ACC112 (cell line): Measurements from ENCODE around the gene TFB2M.

ENCODE experiments used
- H2AFZ ChIP-seq: fragments of 200-600 bp; sonication (generic); one replicate; pipeline ENCODE4 v1.6.0; 2017; ENCODE audit warnings: antibody characterized with exemption, low read length; ENCODE audit not compliant: unreplicated experiment
- H3K27ac ChIP-seq: fragments of 200-600 bp; sonication (generic); 2 replicates; pipeline ENCODE4 v1.5.1; 2014; ENCODE audit warnings: low read depth, mild to moderate bottlenecking, antibody characterized with exemption, low read length, moderate library complexity
- H3K27me3 ChIP-seq: fragments of 200-600 bp; sonication (generic); 2 replicates; pipeline ENCODE4 v1.6.1; 2014; ENCODE audit warnings: mild to moderate bottlenecking, antibody characterized with exemption, low read length, moderate library complexity, mixed read lengths; ENCODE audit not compliant: insufficient read depth
- H3K36me3 ChIP-seq: fragments of 200-600 bp; sonication (generic); 2 replicates; pipeline ENCODE4 v1.6.1; 2016; ENCODE audit warnings: mild to moderate bottlenecking, antibody characterized with exemption, low read length, moderate library complexity, mixed read lengths; ENCODE audit not compliant: insufficient read depth
- H3K4me1 ChIP-seq: fragments of 200-600 bp; sonication (generic); one replicate; pipeline ENCODE4 v1.6.1; 2016; ENCODE audit warnings: low read length, mixed read lengths; ENCODE audit not compliant: insufficient read depth, unreplicated experiment, control insufficient read depth
- H3K4me3 ChIP-seq: fragments of 200-600 bp; sonication (generic); 2 replicates; pipeline ENCODE4 v1.5.1; 2014; ENCODE audit warnings: mild to moderate bottlenecking, low read depth, low read length
- H3K79me2 ChIP-seq: fragments of 200-600 bp; sonication (generic); one replicate; pipeline ENCODE4 v1.6.0; 2016; ENCODE audit warnings: low read length; ENCODE audit not compliant: control insufficient read depth, unreplicated experiment, insufficient read depth

TFB2M gene

DNA sequence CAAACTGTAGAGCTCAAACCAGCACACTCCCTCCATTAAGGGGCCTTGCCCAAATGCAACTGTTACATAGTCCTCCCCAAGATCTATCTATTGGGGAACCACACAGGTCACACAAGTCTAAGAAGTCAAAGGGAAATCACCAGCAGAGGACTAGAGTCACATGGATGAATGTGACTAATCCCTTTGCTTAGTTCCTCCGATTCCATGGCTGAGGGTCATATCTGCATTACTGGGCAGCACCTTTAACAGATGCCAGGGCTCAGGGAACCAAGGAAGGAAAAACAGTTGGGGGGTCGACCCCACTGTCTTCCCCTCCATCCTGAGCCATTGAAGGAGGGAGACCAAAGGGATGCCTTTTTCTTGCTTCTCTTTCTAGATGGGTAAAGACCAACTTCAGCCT is 35.6 kb downstream of the TFB2M start:
- Histone ChIP-seq H3K4me1 (no peaks in the 10 kb centered on the region), H3K79me2 (no peaks in the 10 kb centered on the region), H3K36me3 (no peaks in the 10 kb centered on the region), H3K27me3 (peaks cover 23% of the 10 kb centered on the region), H2AFZ (no peak overlapping the region), H3K4me3 (no peak overlapping the region), H3K27ac (no peak overlapping the region)

DNA sequence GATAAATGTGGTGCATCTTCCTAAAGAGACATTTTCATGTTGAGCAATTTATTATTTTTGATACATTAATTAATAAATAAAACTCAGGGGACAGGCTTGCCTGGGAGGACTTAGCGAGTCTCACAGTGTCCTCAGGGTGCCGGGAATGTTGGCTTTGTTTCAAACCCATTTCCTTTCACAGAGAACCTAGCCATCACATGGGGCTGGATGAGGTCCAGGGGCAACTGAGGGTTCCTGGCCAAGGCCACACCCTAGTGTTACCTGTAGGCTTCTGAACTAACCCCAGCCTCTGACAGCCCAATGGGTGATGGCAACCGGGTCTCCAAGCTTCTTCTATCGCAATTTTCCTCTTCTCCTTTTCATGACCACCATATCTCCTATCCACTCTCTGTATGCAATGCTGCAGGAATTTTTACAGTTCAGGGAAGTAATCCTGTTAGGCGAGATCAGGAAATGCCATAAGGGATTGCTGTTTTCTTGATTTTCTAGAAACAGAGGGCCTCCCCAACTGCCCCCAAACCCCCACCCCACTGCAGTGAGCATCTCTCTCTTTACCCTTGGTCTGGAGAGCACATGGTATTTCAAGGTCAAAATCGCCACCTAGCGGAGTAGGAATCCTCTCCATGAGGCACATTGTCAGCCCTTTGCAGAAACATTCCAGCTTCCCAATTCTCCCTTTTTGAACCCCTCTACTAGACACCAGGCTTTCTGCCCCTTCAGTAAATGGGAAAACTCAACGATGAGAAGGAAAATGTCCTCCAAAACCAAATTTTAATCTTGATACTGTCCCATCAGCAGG is 36.9 kb downstream of the TFB2M start:
- Histone ChIP-seq H3K4me3 (no peak overlapping the region), H2AFZ (no peak overlapping the region), H3K4me1 (no peaks in the 10 kb centered on the region), H3K27me3 (peaks cover 18% of the 10 kb centered on the region), H3K36me3 (no peaks in the 10 kb centered on the region), H3K79me2 (no peaks in the 10 kb centered on the region), H3K27ac (no peak overlapping the region)

DNA sequence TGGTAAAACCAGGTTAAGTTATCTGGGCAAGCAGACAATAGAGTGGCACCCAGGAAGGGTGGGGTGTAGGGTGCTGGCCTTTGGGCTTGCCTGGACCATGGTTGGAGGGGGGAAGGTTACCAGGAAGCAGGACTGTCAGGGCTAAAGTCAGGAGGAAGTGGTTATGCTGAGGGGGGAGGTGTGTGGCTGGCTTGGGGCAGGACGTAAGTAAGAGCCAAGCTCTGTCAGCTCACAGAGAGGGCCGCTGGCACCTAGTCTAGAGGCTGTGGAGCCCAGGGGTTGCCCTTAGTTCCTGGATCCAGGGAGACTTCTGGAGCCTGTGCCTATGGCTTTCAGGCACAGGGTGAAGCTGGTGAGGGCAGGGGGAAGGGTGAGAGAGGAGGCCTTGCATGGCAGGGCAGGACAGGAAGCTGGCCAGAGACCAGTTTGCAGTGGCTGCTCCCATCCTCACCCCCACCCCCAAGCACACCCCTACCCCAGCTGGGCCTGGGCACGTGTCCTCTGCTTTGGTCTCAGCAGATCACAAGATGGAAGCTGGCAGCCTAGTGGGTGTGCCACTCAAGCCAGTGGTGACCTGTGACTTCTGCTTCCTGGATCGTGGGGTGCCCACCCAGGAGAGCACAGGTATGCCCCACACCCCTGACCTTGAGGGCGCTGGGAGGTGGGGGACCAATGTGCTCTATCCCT is 38.5 kb downstream of the TFB2M start:
- peaks cover 2% of the 10 kb centered on the region; the same call in 1 of the 2 replicates for H3K27me3 ChIP-seq
- H3K4me3 ChIP-seq, result no peak overlapping the region
- no peak overlapping the region for H2AFZ ChIP-seq
- H3K36me3 ChIP-seq, result no peaks in the 10 kb centered on the region
- no peaks in the 10 kb centered on the region for H3K4me1 ChIP-seq
- H3K27ac ChIP-seq, result no peak overlapping the region
- H3K79me2 ChIP-seq, result no peaks in the 10 kb centered on the region

DNA sequence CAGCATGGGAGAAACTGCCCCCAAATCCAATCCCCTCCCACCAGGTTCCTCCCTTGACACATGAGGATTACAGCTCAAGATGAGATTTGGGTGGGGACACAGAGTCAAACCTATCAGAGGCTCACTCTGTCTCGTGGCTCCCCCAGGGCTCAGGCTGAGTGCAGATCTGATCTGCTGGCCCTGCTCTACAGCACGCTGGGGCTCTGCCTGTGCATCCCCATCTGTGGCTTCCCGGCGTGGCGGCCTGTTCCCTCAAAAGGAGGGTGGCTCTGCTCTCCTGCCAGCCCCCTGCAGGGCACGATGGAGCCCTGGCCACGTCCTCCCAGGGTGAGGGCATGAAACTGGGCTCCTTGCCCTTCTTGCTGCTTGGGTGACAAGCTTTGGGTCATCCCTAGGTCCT is 39.1 kb downstream of the TFB2M start:
- Histone ChIP-seq H3K4me1 (no peaks in the 10 kb centered on the region), H3K27ac (no peak overlapping the region), H3K36me3 (no peaks in the 10 kb centered on the region), H3K79me2 (no peaks in the 10 kb centered on the region), H3K4me3 (no peak overlapping the region), H2AFZ (no peak overlapping the region), H3K27me3 (no peaks in the 10 kb centered on the region)

DNA sequence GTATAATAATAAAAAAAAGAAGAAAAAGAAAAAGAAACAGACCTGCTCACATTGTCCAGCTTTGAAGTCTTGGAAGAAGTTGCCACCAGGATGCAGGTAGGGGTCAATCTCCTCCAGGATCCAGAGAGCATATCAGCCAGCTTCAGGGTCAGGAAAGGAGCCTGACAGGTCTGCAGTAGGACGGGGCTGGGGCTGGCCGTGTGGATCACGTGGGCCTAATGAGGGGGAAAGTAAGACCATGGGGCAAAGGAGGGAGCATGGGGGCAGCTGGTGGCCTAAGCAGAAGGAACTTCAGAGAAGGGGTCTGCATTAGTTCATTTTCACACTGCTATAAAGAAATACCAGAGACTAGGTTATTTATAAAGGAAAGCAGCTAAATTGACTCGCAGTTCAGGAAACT is 39.7 kb downstream of the TFB2M start:
- Histone ChIP-seq H3K36me3 (no peaks in the 10 kb centered on the region), H2AFZ (no peak overlapping the region), H3K27me3 (no peaks in the 10 kb centered on the region), H3K27ac (no peak overlapping the region), H3K4me3 (no peak overlapping the region), H3K79me2 (no peaks in the 10 kb centered on the region), H3K4me1 (no peaks in the 10 kb centered on the region)

DNA sequence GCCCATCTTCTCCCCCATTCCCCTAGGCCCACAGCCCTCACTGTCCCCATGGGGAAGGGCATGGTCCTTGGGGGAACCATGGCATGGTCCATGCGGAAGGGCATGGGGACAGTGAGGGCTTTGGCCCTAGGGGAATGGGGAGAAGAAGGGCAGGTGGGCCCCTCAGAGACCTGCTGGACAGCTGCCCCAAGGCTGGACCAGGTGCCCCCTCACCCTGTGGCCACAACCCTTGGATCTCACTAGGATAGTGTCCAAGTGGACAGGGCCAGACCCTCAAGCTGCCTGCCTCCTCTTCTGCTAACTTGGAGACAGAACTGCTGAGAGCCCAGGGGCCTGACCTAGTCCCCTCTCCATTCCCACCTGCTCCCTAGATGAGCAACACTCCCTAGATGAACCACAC is 46.5 kb downstream of the TFB2M start:
- Histone ChIP-seq H3K27ac (no peak overlapping the region), H3K27me3 (no peaks in the 10 kb centered on the region), H3K79me2 (no peaks in the 10 kb centered on the region), H2AFZ (no peak overlapping the region), H3K36me3 (no peaks in the 10 kb centered on the region), H3K4me3 (no peak overlapping the region), H3K4me1 (no peaks in the 10 kb centered on the region)

DNA sequence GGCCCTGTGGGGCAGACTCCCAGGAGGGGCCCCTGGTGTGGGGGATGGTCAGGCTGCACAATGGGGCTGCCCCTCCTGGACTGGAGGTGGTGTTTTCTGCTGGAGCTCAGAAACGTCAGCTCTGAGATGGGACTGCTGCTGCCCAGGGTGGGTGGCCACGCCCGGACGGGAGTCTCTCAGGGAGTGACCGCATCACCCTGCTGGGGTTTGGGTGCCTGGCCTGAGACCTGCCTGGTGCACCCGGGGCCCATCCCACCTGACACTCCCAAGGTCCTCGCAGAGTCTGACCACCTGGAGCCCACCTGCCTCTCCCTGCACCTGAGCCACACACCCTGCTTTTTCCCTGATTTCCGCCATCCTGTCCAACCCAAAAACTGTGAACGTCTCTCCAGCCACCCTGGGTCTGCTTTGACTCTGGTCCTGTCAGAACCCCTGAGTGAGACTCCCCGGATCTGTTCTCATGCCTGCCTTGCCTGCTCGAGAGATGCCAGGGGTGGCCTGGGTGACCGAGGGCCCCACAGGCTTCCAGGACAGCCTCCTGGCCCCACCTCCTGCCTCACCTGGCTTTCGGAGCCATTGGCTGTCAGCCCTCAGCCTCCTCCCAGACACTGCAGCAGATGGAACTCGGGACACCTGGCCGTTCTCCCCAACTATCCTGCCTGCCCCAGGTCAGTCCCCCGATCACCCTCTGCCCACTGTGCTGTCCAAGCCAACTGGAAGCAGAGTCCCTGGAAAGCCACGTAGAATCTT is 47.4 kb downstream of the TFB2M start:
- Histone ChIP-seq H3K27me3 (no peaks in the 10 kb centered on the region), H3K36me3 (no peaks in the 10 kb centered on the region), H3K4me1 (no peaks in the 10 kb centered on the region), H3K79me2 (no peaks in the 10 kb centered on the region), H3K4me3 (no peak overlapping the region), H2AFZ (no peak overlapping the region), H3K27ac (no peak overlapping the region)

DNA sequence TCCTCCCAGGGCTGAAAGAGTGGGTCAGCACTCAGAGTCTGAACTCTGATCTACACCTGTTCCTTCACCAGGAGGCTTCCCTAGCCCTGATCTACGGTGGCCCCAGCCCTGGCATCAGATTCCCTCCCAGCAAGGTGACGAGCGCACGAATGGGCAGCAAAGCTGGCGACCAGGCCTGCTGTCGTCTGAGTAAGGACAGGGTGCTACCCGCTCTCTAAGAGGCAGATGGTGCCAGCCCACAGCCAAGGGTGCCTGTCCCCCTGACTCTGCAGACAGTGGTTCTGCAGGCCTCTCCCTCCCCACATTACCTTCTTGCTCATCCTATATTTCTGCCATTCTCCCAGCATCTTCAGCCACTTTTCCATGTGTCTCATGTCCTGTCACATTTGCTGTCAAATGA is 48.7 kb downstream of the TFB2M start:
- Histone ChIP-seq H2AFZ (no peak overlapping the region), H3K27ac (no peak overlapping the region), H3K4me3 (no peak overlapping the region), H3K79me2 (no peaks in the 10 kb centered on the region), H3K36me3 (no peaks in the 10 kb centered on the region), H3K4me1 (no peaks in the 10 kb centered on the region), H3K27me3 (no peaks in the 10 kb centered on the region)

DNA sequence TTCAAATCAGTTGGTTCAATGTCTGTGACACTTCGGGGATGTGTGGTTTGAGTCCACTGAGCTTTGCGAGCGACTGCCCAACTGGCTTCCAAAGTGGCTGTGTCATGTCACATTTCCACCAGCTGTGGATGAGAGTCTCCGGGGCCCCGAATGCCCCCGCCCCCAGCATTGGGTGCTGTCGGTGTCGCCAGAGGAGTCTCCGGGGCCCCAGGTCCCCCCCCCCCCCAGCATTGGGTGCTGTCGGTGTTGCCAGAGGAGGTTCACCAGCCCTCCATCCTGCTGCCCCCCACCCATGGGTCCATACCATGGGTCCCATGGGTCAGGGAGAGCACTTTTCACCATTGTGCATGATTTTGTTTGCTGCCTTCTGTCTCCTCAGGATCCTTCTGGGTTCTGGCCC is 49.9 kb downstream of the TFB2M start:
- no peaks in the 10 kb centered on the region for H3K4me1 ChIP-seq
- H2AFZ ChIP-seq, result no peak overlapping the region
- H3K79me2 ChIP-seq, result no peaks in the 10 kb centered on the region
- no peaks in the 10 kb centered on the region for H3K36me3 ChIP-seq
- H3K27ac ChIP-seq, result no peak overlapping the region
- no peak overlapping the region for H3K4me3 ChIP-seq
- no peaks in the 10 kb centered on the region for H3K27me3 ChIP-seq

DNA sequence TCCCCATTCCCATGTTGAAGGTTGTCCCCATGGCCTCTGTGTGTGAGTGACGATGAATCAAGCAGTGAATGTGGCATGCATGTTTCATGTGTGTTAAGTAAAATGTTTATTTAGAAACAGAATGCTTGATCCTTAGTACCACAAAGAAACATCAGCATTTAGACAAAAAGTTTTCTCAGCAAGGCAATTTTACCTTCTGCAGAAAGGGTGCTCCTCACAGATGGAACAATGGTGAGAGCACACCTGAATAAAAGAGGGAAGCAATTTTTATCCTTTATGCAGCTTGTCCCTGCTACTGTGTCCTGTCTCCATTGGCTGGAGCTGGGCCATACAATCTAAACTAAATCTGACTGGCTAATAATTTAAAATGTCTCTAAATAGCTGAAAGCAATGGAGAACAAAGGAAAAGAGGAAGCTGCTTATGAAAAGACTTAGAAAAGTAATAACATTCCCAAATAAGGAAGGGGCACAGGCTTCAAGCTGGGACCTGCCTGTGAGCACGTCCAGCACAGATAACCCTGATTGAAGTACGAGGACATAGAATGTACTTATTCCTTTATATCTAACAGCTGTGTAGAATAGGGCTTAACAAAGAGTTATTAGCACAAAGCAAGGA is 50.6 kb downstream of the TFB2M start:
- Histone ChIP-seq H3K79me2 (no peaks in the 10 kb centered on the region), H3K27me3 (no peaks in the 10 kb centered on the region), H2AFZ (no peak overlapping the region), H3K4me1 (no peaks in the 10 kb centered on the region), H3K36me3 (no peaks in the 10 kb centered on the region), H3K27ac (no peak overlapping the region), H3K4me3 (no peak overlapping the region)
